Heart left ventricle (tissue), 13 donors: ENCODE measurements around the gene USP32.

Experiments
- POLR2A ChIP-seq, 2 donors: fragments of 450-650 bp; IDR thresholded peaks; one replicate each; pipeline ENCODE4 v1.6.1; 2017; ENCODE audit warnings: antibody characterized with exemption in 2 of 2, mild to moderate bottlenecking in 2 of 2, moderate library complexity in 2 of 2
- TF ChIP-seq, protein P1 (sequence below), 12 donors: fragments of 200-600 bp; sonication (generic) in 4 of 12; IDR thresholded peaks; one replicate each; pipeline versions ENCODE4 v1.5.0 to v1.8.0; 2018 to 2022; ENCODE audit warnings: antibody characterized with exemption in 12 of 12, mild to moderate bottlenecking in 5 of 12
- donor health status: ischemic (EF 13 %, LVEDD 7.1; RV severe dilation, severe dysfunction).
- donor health status: DM: no; HTN: yes; CAD: no.
- donor health status: DM: no; HTN: no; CAD: no.
- donor health status: ischemic (EF 25% LVEDD 6.9; RV normal size, moderate dysfunction).
- donor health status: ischemic (EF 25% LVEDD 5.7; RV mildly dilated, moderate dysfunction).
- donor health status: ischemic (EF 35%, LVEDD 5.7; RV mildly dilated, moderate dysfunction).
- donor health status: nonischemic (EF 11% LVEDD 7.7; RV severe dilation, severe dysfunction).
- donor health status: DM: yes; HTN: yes; CAD: no.
- donor health status: PGD.
- donor health status: ischemic (EF 29% LVEDD 5.4; RV normal size, mild dysfunction).
- donor health status: nonischemic (EF 23%, LVEDD 6.1; RV moderate dilation, normal function).

- TF ChIP-seq POLR2A (IDR thresholded peaks at IDR 0.05), result no peak
- TF ChIP-seq, protein P1, sequence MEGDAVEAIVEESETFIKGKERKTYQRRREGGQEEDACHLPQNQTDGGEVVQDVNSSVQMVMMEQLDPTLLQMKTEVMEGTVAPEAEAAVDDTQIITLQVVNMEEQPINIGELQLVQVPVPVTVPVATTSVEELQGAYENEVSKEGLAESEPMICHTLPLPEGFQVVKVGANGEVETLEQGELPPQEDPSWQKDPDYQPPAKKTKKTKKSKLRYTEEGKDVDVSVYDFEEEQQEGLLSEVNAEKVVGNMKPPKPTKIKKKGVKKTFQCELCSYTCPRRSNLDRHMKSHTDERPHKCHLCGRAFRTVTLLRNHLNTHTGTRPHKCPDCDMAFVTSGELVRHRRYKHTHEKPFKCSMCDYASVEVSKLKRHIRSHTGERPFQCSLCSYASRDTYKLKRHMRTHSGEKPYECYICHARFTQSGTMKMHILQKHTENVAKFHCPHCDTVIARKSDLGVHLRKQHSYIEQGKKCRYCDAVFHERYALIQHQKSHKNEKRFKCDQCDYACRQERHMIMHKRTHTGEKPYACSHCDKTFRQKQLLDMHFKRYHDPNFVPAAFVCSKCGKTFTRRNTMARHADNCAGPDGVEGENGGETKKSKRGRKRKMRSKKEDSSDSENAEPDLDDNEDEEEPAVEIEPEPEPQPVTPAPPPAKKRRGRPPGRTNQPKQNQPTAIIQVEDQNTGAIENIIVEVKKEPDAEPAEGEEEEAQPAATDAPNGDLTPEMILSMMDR (IDR thresholded peaks at IDR 0.05), result no peak
These were observed 98.2 kb downstream of the USP32 start for GRCh38 chr17:60293580-60294335.
